ENCODE results near the gene CDNF. TPM values are rescaled to one million over a fixed set of nuclear protein-coding genes. Genes with fewer than 3 reads are reported as not detected.

CDNF gene
- total and polyA plus RNA-seq, 5 donors from 2014 or later: 0.32 to 2.1 (median 1.7) TPM

DNA sequence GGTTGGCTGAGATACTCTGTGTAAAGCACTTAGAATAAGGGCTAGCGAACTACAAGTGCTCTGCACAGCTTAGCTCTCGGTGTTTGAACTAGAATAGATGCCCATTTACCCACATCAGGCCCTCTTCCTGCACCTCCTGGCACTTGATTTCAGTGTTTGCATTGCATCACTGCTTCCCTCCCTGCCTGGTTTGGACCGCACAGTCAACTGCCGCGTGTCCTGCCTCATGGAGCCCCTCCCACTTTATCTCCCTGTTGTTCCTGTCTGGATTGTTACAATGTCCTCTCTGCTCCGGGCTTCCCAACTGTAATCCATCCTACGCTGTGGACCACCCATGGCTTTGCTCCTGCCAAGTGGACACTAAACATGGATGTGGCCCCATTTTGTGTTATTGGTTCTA is 65.4 kb downstream of the CDNF start:
- H3K4me1 Mint-ChIP-seq: peaks cover 0 to 2% (median 0%) of the 10 kb centered on the region in 4 donors
- no peak overlapping the region for H3K27ac Mint-ChIP-seq
- ATAC-seq (ENCODE audit: low read depth in 2 of 2) (no peak), DNase-seq (no peak)
- H3K9me3 Mint-ChIP-seq: peaks cover 0 to 2% (median 0%) of the 10 kb centered on the region in 7 donors
- peaks cover 3% of the 10 kb centered on the region for H3K27me3 ChIP-seq (ENCODE audit: control insufficient read depth, insufficient read depth, low read length)
- no peak overlapping the region for H3K4me3 Mint-ChIP-seq
- no peaks in the 10 kb centered on the region for H3K9me3 ChIP-seq (ENCODE audit: control insufficient read depth in 2 of 2, low read length in 2 of 2)
- no peaks in the 10 kb centered on the region for H3K36me3 ChIP-seq (ENCODE audit: control insufficient read depth, insufficient read depth, low read length)
- H3K36me3 Mint-ChIP-seq: no peaks in the 10 kb centered on the region
- H3K27me3 Mint-ChIP-seq: peaks cover 13% of the 10 kb centered on the region
- H3K27ac ChIP-seq (ENCODE audit: insufficient read depth, low read length, poor library complexity, severe bottlenecking): no peak overlapping the region
- H3K4me3 ChIP-seq (ENCODE audit: low read depth, low read length): no peak overlapping the region
- H3K4me1 ChIP-seq (ENCODE audit: control insufficient read depth, insufficient read depth, low read length, poor library complexity, severe bottlenecking): no peaks in the 10 kb centered on the region

DNA sequence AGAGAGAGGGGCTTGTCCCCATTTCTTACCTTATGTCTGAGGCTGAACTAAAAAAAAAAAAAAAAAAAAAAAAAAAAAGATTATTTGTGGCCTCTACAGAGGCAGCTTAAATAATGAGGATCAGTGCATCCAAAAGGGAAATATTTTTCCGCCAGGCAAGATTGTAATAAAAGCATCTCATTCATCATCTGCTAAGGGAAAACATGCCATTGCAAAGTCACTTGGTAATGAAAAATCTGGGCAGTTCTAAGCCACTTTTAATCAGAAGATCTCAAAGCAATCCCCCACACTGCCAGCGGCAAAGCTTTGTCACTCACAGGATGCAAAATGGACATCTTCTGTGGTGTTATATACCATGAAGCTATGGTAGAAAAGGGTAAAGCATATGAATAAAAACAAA is 66.9 kb downstream of the CDNF start:
- Mint-ChIP-seq H3K4me3 (no peak overlapping the region), H3K9me3 (peaks cover 0 to 2% (median 0%) of the 10 kb centered on the region in 7 donors), H3K36me3 (no peaks in the 10 kb centered on the region), H3K4me1 (peaks cover 0 to 2% (median 0%) of the 10 kb centered on the region in 4 donors), H3K27me3 (peaks cover 21% of the 10 kb centered on the region), H3K27ac (no peak overlapping the region)
- H3K9me3 ChIP-seq (ENCODE audit: control insufficient read depth in 2 of 2, low read length in 2 of 2): no peaks in the 10 kb centered on the region
- no peak for ATAC-seq (ENCODE audit: low read depth in 2 of 2)
- H3K4me1 ChIP-seq (ENCODE audit: control insufficient read depth, insufficient read depth, low read length, poor library complexity, severe bottlenecking): no peaks in the 10 kb centered on the region
- H3K36me3 ChIP-seq (ENCODE audit: control insufficient read depth, insufficient read depth, low read length): no peaks in the 10 kb centered on the region
- H3K4me3 ChIP-seq (ENCODE audit: low read depth, low read length): no peak overlapping the region
- H3K27ac ChIP-seq (ENCODE audit: insufficient read depth, low read length, poor library complexity, severe bottlenecking): no peak overlapping the region
- DNase-seq: no peak
- peaks cover 9% of the 10 kb centered on the region for H3K27me3 ChIP-seq (ENCODE audit: control insufficient read depth, insufficient read depth, low read length)

Other genes with a start within 250 kb of the CDNF start
- gene FAM107B, start 63.1 kb downstream of the CDNF start, total RNA-seq: 327 TPM
- 100 to 1,000 TPM; 202 to 301 (median 262) TPM for gene FAM107B, start 63.1 kb downstream of the CDNF start, polyA plus RNA-seq
- gene HSPA14, start 269 bp upstream of the CDNF start, total RNA-seq: 22.6 TPM
- gene HSPA14, start 269 bp upstream of the CDNF start, polyA plus RNA-seq: 10 to 100 TPM; 16.0 to 26.7 (median 20.9) TPM
- 28.9 TPM for gene MSANTD7, start 269 bp upstream of the CDNF start, total RNA-seq
- 10 to 100 TPM in 1 of 4 donors, 1 to 10 TPM in 3; 8.4 to 11.7 (median 9.8) TPM for gene MSANTD7, start 269 bp upstream of the CDNF start, polyA plus RNA-seq
- gene SUV39H2, start 40.8 kb upstream of the CDNF start, total RNA-seq: 4.3 TPM
- 1 to 10 TPM; 2.1 to 5.2 (median 3.7) TPM for gene SUV39H2, start 40.8 kb upstream of the CDNF start, polyA plus RNA-seq
- 24.6 TPM for gene DCLRE1C, start 116.1 kb upstream of the CDNF start, total RNA-seq
- 10 to 100 TPM; 18.5 to 30.5 (median 23.1) TPM for gene DCLRE1C, start 116.1 kb upstream of the CDNF start, polyA plus RNA-seq
- not detected for gene MEIG1, start 121.4 kb upstream of the CDNF start, total RNA-seq
- 1 to 10 TPM in 3 of 4 donors, under 1 TPM in 1; 0.83 to 1.7 (median 1.5) TPM for gene MEIG1, start 121.4 kb upstream of the CDNF start, polyA plus RNA-seq
- gene OLAH, start 205.9 kb upstream of the CDNF start, total RNA-seq: not detected
- gene OLAH, start 205.9 kb upstream of the CDNF start, polyA plus RNA-seq: not detected

Data from CD4-positive, CD25-positive, alpha-beta regulatory T cell (primary cell).